SH-SY5Y (cell line): Measurements from ENCODE around the gene FUZ.

Source experiments
- GATA2 ChIP-seq: IDR thresholded peaks from 2 replicates; pipeline ENCODE4 v1.6.1; 2011; ENCODE audit warnings: mild to moderate bottlenecking, low read depth, low read length
- GATA3 ChIP-seq: IDR thresholded peaks from 2 replicates; pipeline ENCODE4 v1.6.1; 2011; ENCODE audit warnings: low read depth, mild to moderate bottlenecking, low read length, moderate library complexity

GRCh38 chr19:49788857-49789256 is 24.2 kb downstream of the FUZ start:
- TF ChIP-seq GATA2 (no peak), GATA3 (no peak)
